K562 (cell line): ENCODE measurements around the gene CXXC4. TPM values are rescaled to one million over a fixed set of nuclear protein-coding genes. Genes with fewer than 3 reads are reported as not detected.

ENCODE experiments used
- ATAC-seq: fragments of 200-7000 bp; cut with Tn5 transposase; 3 replicates; pipeline ENCODE4 v1.9.1; 2020; ENCODE audit warnings: moderate library complexity
- BruUV-seq: library from RNA; stranded (reverse); fragments of 400-500 nt; replicated peaks from 2 replicates; lab custom pipeline; 2021; lab: Mats Ljungman, UMichigan
- CTCF ChIA-PET: fragments of 300-600 bp; formaldehyde crosslinking; extraction: SDS; loops from one replicate; lab custom pipeline; 2021; ENCODE audit warnings: low intra/inter-chr PET ratio; lab: Yijun Ruan, JAX
- POLR2A ChIA-PET: fragments of 300-600, 350-650 bp; sonication (Branson Sonifier 250); formaldehyde crosslinking; extraction: SDS; loops from one replicate; lab custom pipeline; 2021; ENCODE audit warnings: antibody characterized with exemption, inconsistent platforms; lab: Yijun Ruan, JAX
- DNase-seq, 4 experiments: peaks; one replicate each; pipeline versions ENCODE4 v3.0.0 to v3.0.0-alpha.2; 2011 to 2018; ENCODE audit warnings: low spot score in 3 of 4, mixed read lengths in 3 of 4; ENCODE audit errors: extremely low read depth in 1 of 4
- FAIRE-seq: peaks from 2 replicates; lab custom pipeline; 2011; peaks lifted over from hg19 to GRCh38; lab: Jason Lieb, UNC
- H2AFZ ChIP-seq: 2 replicates; pipeline ENCODE4 v1.6.0; 2011; ENCODE audit warnings: low read depth, low read length, control low read depth, inconsistent platforms
- H3K27ac ChIP-seq: fragments of 200-600 bp; 3 replicates; pipeline ENCODE4 v1.8.0; 2011; ENCODE audit warnings: low read depth, mild to moderate bottlenecking, control low read depth, inconsistent platforms, low read length, moderate library complexity, mixed read lengths; ENCODE audit errors: extremely low read depth
- H3K27me3 ChIP-seq, 2 experiments: fragments of 300-600 bp in 1 of 2; 2 replicates in 1 of 2; 3 replicates in 1 of 2; pipeline versions ENCODE4 v1.6.0 to v1.8.0; 2011; ENCODE audit warnings: inconsistent platforms in 2 of 2, low read length in 2 of 2, mild to moderate bottlenecking in 1 of 2, mixed read lengths in 1 of 2, moderate library complexity in 1 of 2; ENCODE audit not compliant: control insufficient read depth in 2 of 2, insufficient read depth in 2 of 2
- H3K36me3 ChIP-seq: fragments of 300-600 bp; 3 replicates; pipeline ENCODE4 v1.8.0; 2011; ENCODE audit warnings: mild to moderate bottlenecking, low read length, inconsistent platforms; ENCODE audit not compliant: control insufficient read depth, insufficient read depth
- H3K4me1 ChIP-seq, 2 experiments: fragments of 200-600 bp in 1 of 2; replicated peaks in 1 of 2; 2 replicates in 1 of 2; 3 replicates in 1 of 2; pipeline versions ENCODE4 v1.5.1 to v1.8.0; 2011; ENCODE audit warnings: inconsistent platforms in 2 of 2, low read length in 2 of 2, mild to moderate bottlenecking in 1 of 2, mixed read lengths in 1 of 2, moderate library complexity in 1 of 2; ENCODE audit not compliant: control insufficient read depth in 2 of 2, insufficient read depth in 2 of 2
- H3K4me2 ChIP-seq: 2 replicates; pipeline ENCODE4 v1.6.1; 2011; ENCODE audit warnings: low read length, control low read depth, inconsistent platforms, mixed read lengths; ENCODE audit not compliant: insufficient read depth
- H3K4me3 ChIP-seq: fragments of 200-600 bp; sonication (generic), shearing (Covaris generic); 2 replicates; pipeline ENCODE4 v1.5.1; 2016; ENCODE audit warnings: control low read depth, inconsistent platforms
- H3K79me2 ChIP-seq: fragments of 200-600 bp; 3 replicates; pipeline ENCODE4 v1.8.0; 2011; ENCODE audit warnings: low read length, inconsistent platforms; ENCODE audit not compliant: control insufficient read depth, insufficient read depth
- H3K9ac ChIP-seq, 2 experiments: 2 replicates each; pipeline versions ENCODE4 v1.6.0 to v1.6.1; 2011; ENCODE audit warnings: low read depth in 2 of 2, low read length in 2 of 2, control low read depth in 1 of 2, inconsistent platforms in 1 of 2, mild to moderate bottlenecking in 1 of 2, mixed read lengths in 1 of 2; ENCODE audit not compliant: insufficient read depth in 1 of 2
- H3K9me1 ChIP-seq: one replicate; pipeline ENCODE4 v1.6.0; 2011; ENCODE audit warnings: inconsistent platforms, mild to moderate bottlenecking, low read length, moderate library complexity; ENCODE audit not compliant: control insufficient read depth, insufficient read depth
- H3K9me3 ChIP-seq: replicated peaks from 2 replicates; pipeline ENCODE4 v1.5.1; 2011; ENCODE audit warnings: low read depth, low read length, inconsistent platforms; ENCODE audit not compliant: control insufficient read depth, insufficient read depth
- H4K20me1 ChIP-seq: replicated peaks from 2 replicates; pipeline ENCODE4 v1.6.1; 2011; ENCODE audit warnings: low read length, inconsistent platforms, mixed read lengths; ENCODE audit not compliant: control insufficient read depth, insufficient read depth
- E2F6 ChIP-seq, 2 experiments: IDR thresholded peaks; 2 replicates each; pipeline ENCODE4 v1.6.1; 2011; ENCODE audit warnings: borderline replicate concordance in 1 of 2, control low read depth in 1 of 2, low read depth in 1 of 2, low read length in 1 of 2, mild to moderate bottlenecking in 1 of 2, mixed read lengths in 1 of 2, moderate library complexity in 1 of 2; ENCODE audit not compliant: insufficient read depth in 1 of 2, insufficient read length in 1 of 2, poor library complexity in 1 of 2, severe bottlenecking in 1 of 2; ENCODE audit errors: extremely low read depth in 1 of 2
- JUNB ChIP-seq: fragments of 450-650 bp; formaldehyde crosslinking; conservative IDR thresholded peaks from 2 replicates; pipeline ENCODE4 v1.4.0; 2020; ENCODE audit warnings: mild to moderate bottlenecking
- LEF1 ChIP-seq: fragments of 450-650 bp; IDR thresholded peaks from 2 replicates; pipeline ENCODE4 v1.6.1; 2016; ENCODE audit warnings: mild to moderate bottlenecking
- POLR2H ChIP-seq: IDR thresholded peaks from 2 replicates; pipeline ENCODE4 v1.6.1; 2016; ENCODE audit warnings: missing genetic modification characterization, low read depth, mild to moderate bottlenecking, control low read depth, missing compliant biosample characterization, moderate library complexity
- SIN3A ChIP-seq, 2 experiments: fragments of 150-350 bp in 1 of 2; IDR thresholded peaks; 2 replicates each; pipeline ENCODE4 v1.6.1; 2011 to 2016; ENCODE audit warnings: borderline replicate concordance in 2 of 2, low read depth in 2 of 2, low read length in 2 of 2, mild to moderate bottlenecking in 2 of 2, moderate library complexity in 2 of 2; ENCODE audit not compliant: control insufficient read depth in 1 of 2
- SMARCB1 ChIP-seq: IDR thresholded peaks from 2 replicates; pipeline ENCODE4 v1.6.1; 2011; ENCODE audit warnings: improper control_type of control experiment, low read depth; ENCODE audit not compliant: insufficient read length
- TEAD4 ChIP-seq, 2 experiments: sonication (generic) in 1 of 2; formaldehyde crosslinking in 1 of 2; IDR thresholded peaks; 2 replicates each; pipeline versions ENCODE4 v1.6.1 to v1.8.0; 2012 to 2022; ENCODE audit warnings: borderline replicate concordance in 1 of 2, inconsistent platforms in 1 of 2, low read length in 1 of 2, mild to moderate bottlenecking in 1 of 2, missing genetic modification reagents in 1 of 2
- TRIM28 ChIP-seq: fragments of 450-650 bp; IDR thresholded peaks from 2 replicates; pipeline ENCODE4 v1.6.1; 2017
- ZBTB17 ChIP-seq: fragments of 450-650 bp; formaldehyde crosslinking; IDR thresholded peaks from 2 replicates; pipeline ENCODE4 v1.4.0; 2020; ENCODE audit warnings: mild to moderate bottlenecking
- WGBS: fragments of 100-300 bp; shearing (Covaris generic); methylation state at CpG from one replicate; pipeline ENCODE4 v1.1.6; 2016; ENCODE audit warnings: low coverage, mixed read lengths; ENCODE audit not compliant: insufficient coverage; ENCODE audit errors: missing lambda C conversion rate; 5-methylcytosine and 5-hydroxymethylcytosine counted together
- in situ Hi-C: fragments of 300-500 bp; cut with MboI; formaldehyde crosslinking; loops from 4 replicates; pipeline ENCODE4 v1.15.0; 2018; ENCODE audit warnings: inconsistent platforms, mixed read lengths
- intact Hi-C: fragments of 100-400 bp; cut with micrococcal nuclease; formaldehyde crosslinking; loops from 2 replicates; pipeline ENCODE4 v1.14.2; 2022
- polyA plus RNA-seq, 8 experiments: library from polyadenylated mRNA; depleted of rRNA in 4 of 8; stranded (reverse) in 5 of 8; unstranded in 3 of 8; fragments of >200 nt; fragmentation: Nextera tagmentation in 2 of 8; fragmentation: Illumina TruSeq in 1 of 8; extraction: Ambion mirVana in 2 of 8; extraction: Trizol in 1 of 8; gene quantifications; 2 replicates each; pipeline versions ENCODE4 v1.2.1 to v1.2.3, GENCODE V29; 2011 to 2014; ENCODE audit warnings: inconsistent platforms in 1 of 8, missing spikeins in 1 of 8
- total RNA-seq, 7 experiments: library from RNA; depleted of rRNA in 6 of 7; stranded (reverse); fragments of >200 nt in 6 of 7; fragmentation: Illumina TruSeq in 2 of 7; extraction: Trizol in 2 of 7; gene quantifications; 2 replicates each; pipeline versions ENCODE4 v1.2.1 to v1.2.3, GENCODE V29; 2011 to 2021; ENCODE audit warnings: low replicate concordance in 1 of 7
- TF ChIP-seq, protein P1 (sequence below): fragments of 250-450 bp; sonication (Bioruptor Pico); IDR thresholded peaks from 2 replicates; pipeline ENCODE4 v1.8.0; 2021; ENCODE audit warnings: moderate library complexity, mild to moderate bottlenecking, inconsistent platforms

The CXXC4 gene
- total and polyA plus RNA-seq, 9 of the 15 experiments (the other 6 are each of a cell fraction or from before 2014, with no cell fraction given) = not detected

DNA sequence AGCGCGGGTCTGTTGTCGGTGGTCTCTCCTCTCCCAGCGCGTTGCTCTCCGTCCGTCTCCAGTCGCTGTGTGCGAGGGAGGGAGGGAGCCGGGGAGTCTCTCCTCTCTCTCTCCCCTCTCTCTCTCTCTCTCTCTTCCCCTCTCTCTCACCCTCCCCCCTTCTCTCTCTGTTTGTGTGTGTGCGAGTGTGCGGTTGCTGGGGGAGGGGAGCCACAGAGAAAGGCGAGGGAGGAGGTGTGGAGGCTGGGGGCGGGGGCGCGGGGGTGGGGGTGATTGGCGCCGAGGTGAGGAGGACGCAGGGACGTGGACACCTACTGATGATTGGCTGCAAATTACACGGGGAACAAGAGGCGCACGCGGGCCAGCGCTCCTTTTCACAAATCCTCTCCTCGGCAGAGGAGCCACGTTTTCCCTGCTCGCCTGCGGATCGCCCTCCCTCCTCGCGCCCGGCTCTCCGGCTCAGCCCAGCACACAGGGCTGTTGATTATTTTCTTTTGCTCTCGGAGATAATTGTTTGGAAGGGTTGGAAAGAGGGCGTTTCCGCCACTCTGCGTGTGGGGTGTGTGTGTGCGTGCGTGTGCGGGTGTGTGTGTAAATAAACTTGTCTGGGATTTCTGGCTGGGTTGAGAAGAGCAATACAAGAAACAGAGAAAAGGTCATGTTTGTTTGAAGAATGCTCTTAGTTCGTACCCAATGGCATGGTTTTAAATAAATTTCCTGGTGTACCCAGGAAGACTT lies at the start of gene CXXC4 (continued):
- TF ChIP-seq E2F6 (IDR thresholded peaks at IDR 0.05; ENCODE audit: borderline replicate concordance in 1 of 2, extremely low read depth in 1 of 2, insufficient read depth in 1 of 2, insufficient read length in 1 of 2, low read depth in 1 of 2, low read length in 1 of 2, poor library complexity in 1 of 2, severe bottlenecking in 1 of 2) (peak; percentile 16 to 79), LEF1 (0 out of 2 replicates have a peak, but pooled peaks have one; percentile 21)

DNA sequence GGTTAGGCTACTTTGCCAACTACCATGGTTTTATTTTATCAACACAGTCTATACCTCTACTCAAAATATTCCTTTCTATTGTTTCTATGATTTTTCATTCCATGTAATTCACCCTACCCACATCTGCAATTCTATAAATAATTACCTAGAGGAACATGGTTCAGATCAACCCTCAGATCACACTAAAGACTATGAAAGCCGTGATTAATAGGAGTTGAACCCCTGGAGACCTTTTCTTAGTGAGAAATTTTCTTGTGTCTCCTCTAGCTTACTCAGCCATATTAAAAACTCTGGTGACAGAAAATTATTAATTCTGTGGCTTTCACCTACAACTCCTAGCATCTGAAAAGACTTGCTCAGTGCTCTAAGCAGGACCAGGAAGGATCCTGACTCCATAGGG lies 38.5 kb upstream of the CXXC4 start:
- ChIA-PET POLR2A (no interaction called here), CTCF (interaction anchor here (0.6 kb wide), 1 partner anchor 363 kb away, joined by 3 read pairs; no protein-coding TSS in a partner anchor)
- Histone ChIP-seq H3K4me3 (no peak overlapping the region), H4K20me1 (no peaks in the 10 kb centered on the region), H3K27me3 (no peaks in the 10 kb centered on the region), H3K36me3 (no peaks in the 10 kb centered on the region), H3K79me2 (no peaks in the 10 kb centered on the region), H3K4me2 (no peak overlapping the region), H3K9me1 (no peaks in the 10 kb centered on the region), H3K9me3 (no peaks in the 10 kb centered on the region; the same call in 1 of the 2 replicates), H3K27ac (no peak overlapping the region), H2AFZ (no peak overlapping the region), H3K4me1 (no peaks in the 10 kb centered on the region), H3K9ac (no peak overlapping the region)
- WGBS = 0% methylated on average over 1 of the region's 1 CpG
- BruUV-seq = no TSS peak
- intact Hi-C loops = no loop called here
- in situ Hi-C loops = no loop called here
- DNase-seq = no peak
- ATAC-seq = no peak
- FAIRE-seq = no peak
- TF ChIP-seq ZBTB17 (CRISPR knock-in tag) (no peak), SIN3A (IDR thresholded peaks at IDR 0.05; ENCODE audit: borderline replicate concordance in 2 of 2, control insufficient read depth in 1 of 2, low read depth in 2 of 2, low read length in 2 of 2) (no peak), TEAD4 (IDR thresholded peaks at IDR 0.05; ENCODE audit: low read length) (no peak), TEAD4 (CRISPR knock-in tag; IDR thresholded peaks at IDR 0.05; ENCODE audit: borderline replicate concordance) (no peak), JUNB (CRISPR knock-in tag) (no peak), POLR2H (tag) (no peak), LEF1 (no peak), SMARCB1 (no peak), TRIM28 (no peak)
- TF ChIP-seq, protein P1, sequence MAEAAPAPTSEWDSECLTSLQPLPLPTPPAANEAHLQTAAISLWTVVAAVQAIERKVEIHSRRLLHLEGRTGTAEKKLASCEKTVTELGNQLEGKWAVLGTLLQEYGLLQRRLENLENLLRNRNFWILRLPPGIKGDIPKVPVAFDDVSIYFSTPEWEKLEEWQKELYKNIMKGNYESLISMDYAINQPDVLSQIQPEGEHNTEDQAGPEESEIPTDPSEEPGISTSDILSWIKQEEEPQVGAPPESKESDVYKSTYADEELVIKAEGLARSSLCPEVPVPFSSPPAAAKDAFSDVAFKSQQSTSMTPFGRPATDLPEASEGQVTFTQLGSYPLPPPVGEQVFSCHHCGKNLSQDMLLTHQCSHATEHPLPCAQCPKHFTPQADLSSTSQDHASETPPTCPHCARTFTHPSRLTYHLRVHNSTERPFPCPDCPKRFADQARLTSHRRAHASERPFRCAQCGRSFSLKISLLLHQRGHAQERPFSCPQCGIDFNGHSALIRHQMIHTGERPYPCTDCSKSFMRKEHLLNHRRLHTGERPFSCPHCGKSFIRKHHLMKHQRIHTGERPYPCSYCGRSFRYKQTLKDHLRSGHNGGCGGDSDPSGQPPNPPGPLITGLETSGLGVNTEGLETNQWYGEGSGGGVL (CRISPR knock-in tag) = no peak
